ENCODE measurements around the gene INHBE.
"Not testable (repeated sequence)": the region's sequence is repeated elsewhere in the genome, so short reads cannot be mapped to it uniquely, and the experiment has no call there.

Gene INHBE

DNA sequence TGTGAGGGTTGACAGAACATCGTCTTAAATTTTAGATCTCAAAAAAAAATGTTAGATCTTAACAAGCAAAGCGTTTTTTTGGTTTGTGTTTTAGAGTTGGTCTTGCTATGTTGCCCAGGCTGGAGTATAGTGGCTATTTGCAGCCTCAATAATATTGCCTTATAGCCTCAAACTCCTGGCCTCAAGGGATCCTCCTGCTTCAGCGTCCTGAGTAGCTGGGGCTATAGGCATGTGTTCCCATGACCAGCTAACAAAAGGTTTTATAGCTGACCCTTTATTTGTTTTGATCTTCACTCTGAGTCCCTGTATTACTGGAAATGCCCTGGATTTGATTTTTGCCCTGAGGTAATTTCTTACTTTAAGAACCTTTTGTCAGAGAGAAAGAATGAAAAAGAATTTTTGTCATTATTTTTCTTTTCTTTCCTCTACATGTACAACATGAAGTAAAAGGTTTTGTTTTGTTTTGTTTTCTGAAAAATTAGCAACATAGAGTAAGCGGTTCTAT, 15.3 kb upstream of the INHBE start:
- no peak for DNase-seq (ENCODE audit: extremely low spot score)
- ChIA-PET POLR2A (no interaction called here), CTCF (interaction anchor here (0.9 to 14.6 kb wide), 4 partner anchors 12 to 23 kb away, joined by 3 to 178 read pairs (median 6); partner anchors contain the start of gene INHBE)
- no peak for TF ChIP-seq CTCF (IDR thresholded peaks at IDR 0.05; ENCODE audit: control extremely low read depth, extremely low read depth, low read depth, missing control alignments)

DNA sequence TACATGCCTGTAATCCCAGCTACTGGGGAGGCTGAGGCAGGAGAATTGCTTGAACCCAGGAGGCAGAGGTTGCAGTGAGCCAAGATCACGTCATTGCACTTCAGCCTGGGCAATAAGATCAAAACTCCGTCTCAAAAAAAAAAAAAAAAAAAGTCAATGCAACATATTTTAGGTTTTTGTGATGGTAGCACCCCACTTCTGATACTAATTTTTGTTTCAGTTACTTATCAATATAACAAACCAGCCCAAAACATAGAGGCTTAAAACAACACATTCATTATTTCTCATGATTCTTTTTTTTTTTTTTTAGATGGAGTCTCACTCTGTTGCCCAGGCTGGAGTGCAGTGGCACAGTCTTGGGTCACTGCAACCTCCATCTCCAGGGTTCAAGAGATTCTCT, 13.7 kb upstream of the INHBE start:
- ChIA-PET POLR2A (interaction anchor here (0.7 kb wide), 1 partner anchor 423 kb away, joined by 3 read pairs; no protein-coding TSS in a partner anchor), CTCF (interaction anchor here (0.8 to 14.6 kb wide), 3 partner anchors 11 to 22 kb away, joined by 4 to 178 read pairs (median 4); partner anchors contain the start of gene INHBE)
- not testable (repeated sequence) for DNase-seq (ENCODE audit: extremely low spot score)

DNA sequence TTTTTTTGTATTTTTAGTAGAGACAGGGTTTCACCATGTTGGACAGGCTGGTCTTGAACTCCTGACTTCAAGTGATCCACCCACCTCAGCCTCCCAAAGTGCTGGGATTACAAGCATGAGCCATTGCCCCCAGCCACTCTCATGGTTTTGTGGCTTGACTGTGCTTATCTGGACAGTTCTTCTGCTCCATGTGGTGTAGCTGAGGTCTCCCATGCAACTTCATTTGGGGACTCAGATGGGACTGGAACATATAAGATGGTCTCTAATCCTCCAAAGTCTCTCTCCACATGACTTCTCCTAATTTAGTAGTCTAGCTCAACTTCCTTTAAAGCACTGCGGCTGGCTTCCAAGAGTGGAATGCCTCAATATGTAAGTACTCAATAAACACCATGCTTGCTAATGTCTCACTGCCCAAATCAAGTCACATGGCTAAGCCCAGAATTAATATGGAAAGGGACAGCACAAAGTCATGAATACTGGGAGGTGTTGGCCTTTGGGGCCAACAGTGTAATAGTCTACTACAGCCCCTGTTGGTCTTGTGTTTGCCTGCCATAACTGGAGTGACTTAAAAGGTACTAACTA, 13.2 kb upstream of the INHBE start:
- ChIA-PET POLR2A (interaction anchor here (0.7 kb wide), 1 partner anchor 424 kb away, joined by 3 read pairs; no protein-coding TSS in a partner anchor), CTCF (interaction anchor here (1.0 to 14.6 kb wide), 5 partner anchors 10 to 132 kb away, joined by 3 to 178 read pairs (median 4); partner anchors contain the start of gene INHBE)
- no peak for DNase-seq (ENCODE audit: extremely low spot score)
- no peak for TF ChIP-seq CTCF (IDR thresholded peaks at IDR 0.05; ENCODE audit: control extremely low read depth, extremely low read depth, low read depth, missing control alignments)

DNA sequence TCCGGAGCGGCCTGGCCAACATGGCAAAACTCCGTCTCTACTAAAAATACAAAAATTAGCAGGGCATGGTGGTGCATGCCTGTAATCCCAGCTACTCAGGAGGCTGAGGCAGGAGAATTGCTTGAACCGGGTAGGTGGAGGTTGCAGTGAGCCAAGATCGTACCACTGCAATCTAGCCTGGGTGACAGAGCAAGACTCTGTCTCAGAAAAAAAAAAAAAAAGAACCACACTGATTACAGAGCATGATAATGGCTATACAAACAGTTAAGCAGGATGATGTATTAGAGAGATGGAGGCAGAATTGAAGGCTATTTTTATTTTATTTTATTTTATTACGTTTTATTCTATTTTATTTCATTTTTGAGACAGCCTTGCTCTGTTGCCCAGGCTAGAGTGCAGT, 10.8 kb upstream of the INHBE start:
- CTCF ChIA-PET = interaction anchor here (3.0 to 14.6 kb wide), 2 partner anchors 8 to 14 kb away, joined by 18 to 178 read pairs; partner anchors contain the start of genes GLI1 and INHBE
- DNase-seq (ENCODE audit: extremely low spot score); POLR2A ChIA-PET: not testable (repeated sequence)

DNA sequence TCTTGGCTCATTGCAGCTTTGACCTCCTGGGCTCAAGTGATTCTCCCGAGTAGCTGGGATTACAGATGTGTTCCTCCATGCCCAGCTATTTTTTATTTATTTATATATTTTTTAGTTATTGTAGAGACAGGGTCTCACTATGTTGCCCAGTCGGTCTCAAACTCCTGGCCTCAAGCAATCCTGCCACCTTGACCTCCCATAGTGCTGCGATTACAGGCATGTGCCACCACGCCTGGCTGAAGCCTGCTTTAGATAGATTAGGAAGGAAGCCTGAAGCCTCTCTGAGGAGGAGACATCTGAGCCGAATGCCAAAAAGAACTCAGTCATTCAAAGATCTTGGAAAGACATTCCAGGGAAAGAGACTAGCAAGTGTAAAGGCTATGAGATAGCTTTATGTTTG, 10.4 kb upstream of the INHBE start:
- no peak for DNase-seq (ENCODE audit: extremely low spot score)
- ChIA-PET CTCF (interaction anchor here (1.3 to 14.6 kb wide), 3 partner anchors 8 to 18 kb away, joined by 4 to 178 read pairs (median 18); partner anchors contain the start of genes GLI1 and INHBE), POLR2A (no interaction called here)
- TF ChIP-seq CTCF (IDR thresholded peaks at IDR 0.05; ENCODE audit: control extremely low read depth, extremely low read depth, low read depth, missing control alignments) = no peak

GRCh38 chr12:57446292-57446960, 8.7 kb upstream of the INHBE start:
- CTCF ChIA-PET = interaction anchor here (1.0 to 3.0 kb wide), 5 partner anchors 9 to 204 kb away, joined by 3 to 18 read pairs (median 3); partner anchors contain the start of gene GLI1
- DNase-seq (ENCODE audit: extremely low spot score) = no peak
- POLR2A ChIA-PET = no interaction called here
- TF ChIP-seq CTCF (IDR thresholded peaks at IDR 0.05; ENCODE audit: control extremely low read depth, extremely low read depth, low read depth, missing control alignments) = no peak

DNA sequence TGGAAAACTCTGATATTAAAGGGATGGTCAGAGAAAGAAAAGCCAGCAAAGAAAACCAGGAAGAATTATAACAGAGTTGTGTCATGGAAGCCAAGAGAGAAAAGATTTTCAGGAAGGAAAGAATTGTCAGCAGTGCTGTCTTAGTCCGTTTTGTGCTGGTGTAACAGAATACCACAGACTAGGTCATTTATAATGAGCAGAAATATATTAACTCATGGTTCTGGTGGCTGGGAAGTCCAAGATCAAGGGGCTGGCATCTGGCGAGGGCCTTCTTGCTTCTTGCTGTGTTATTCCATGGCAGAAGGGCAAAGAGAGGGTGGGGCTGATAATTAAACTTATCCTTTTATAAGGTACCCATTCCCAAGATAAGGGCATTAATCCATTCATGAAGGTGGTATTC, 6.4 kb upstream of the INHBE start:
- ChIA-PET CTCF (interaction anchor here (0.6 to 9.7 kb wide), 7 partner anchors 10 to 188 kb away, joined by 3 to 238 read pairs (median 8); partner anchors contain the start of gene INHBC), POLR2A (no interaction called here)
- TF ChIP-seq CTCF (IDR thresholded peaks at IDR 0.05; ENCODE audit: control extremely low read depth, extremely low read depth, low read depth, missing control alignments) = no peak
- DNase-seq (ENCODE audit: extremely low spot score) = no peak

All from GM10248 (cell line).